Neural cell (in vitro differentiated cells): Measurements from ENCODE around the gene PRKAG2. TPM values are rescaled to one million over a fixed set of nuclear protein-coding genes. Genes with fewer than 3 reads are reported as not detected.

Experiments used
- H2AFZ ChIP-seq: fragments of 200-600, 300-800 bp; sonication (generic), shearing (Covaris generic); 2 replicates; pipeline ENCODE4 v1.6.0; 2014; ENCODE audit warnings: low read depth, mild to moderate bottlenecking, antibody characterized with exemption, low read length, moderate library complexity
- H3F3A ChIP-seq: fragments of 200-600 bp; shearing (Covaris generic); 2 replicates; pipeline ENCODE4 v1.6.1; 2016; ENCODE audit warnings: mild to moderate bottlenecking, moderate library complexity, mixed read lengths, antibody characterized with exemption, low read length; ENCODE audit not compliant: insufficient read depth, poor library complexity, severe bottlenecking
- H3K27ac ChIP-seq: fragments of 200-600, 300-800 bp; sonication (generic), shearing (Covaris generic); 2 replicates; pipeline ENCODE4 v1.5.1; 2014; ENCODE audit warnings: mild to moderate bottlenecking, low read length, moderate library complexity
- H3K27me3 ChIP-seq: fragments of 300-800, 200-600 bp; sonication (generic), shearing (Covaris generic); 2 replicates; pipeline ENCODE4 v1.6.0; 2014; ENCODE audit warnings: mild to moderate bottlenecking, low read depth, low read length, moderate library complexity; ENCODE audit not compliant: insufficient read depth
- H3K36me3 ChIP-seq: fragments of 300-800, 200-600 bp; sonication (generic), shearing (Covaris generic); 2 replicates; pipeline ENCODE4 v1.5.1; 2014; ENCODE audit warnings: mild to moderate bottlenecking, antibody characterized with exemption, low read length, moderate library complexity; ENCODE audit not compliant: insufficient read depth
- H3K4me2 ChIP-seq: fragments of 300-800, 200-600 bp; sonication (generic), shearing (Covaris generic); 2 replicates; pipeline ENCODE4 v1.6.0; 2014; ENCODE audit warnings: mild to moderate bottlenecking, low read length
- H3K4me3 ChIP-seq: fragments of 300-800, 200-600 bp; sonication (generic), shearing (Covaris generic); 2 replicates; pipeline ENCODE4 v1.5.1; 2014; ENCODE audit warnings: mild to moderate bottlenecking, low read length, moderate library complexity
- H3K79me2 ChIP-seq: fragments of 200-600 bp; shearing (Covaris generic); replicated peaks from 2 replicates; pipeline ENCODE4 v1.6.0; 2014; ENCODE audit warnings: mild to moderate bottlenecking, low read length, moderate library complexity; ENCODE audit not compliant: insufficient read depth
- H3K9ac ChIP-seq: fragments of 300-800, 200-600 bp; sonication (generic), shearing (Covaris generic); 2 replicates; pipeline ENCODE4 v1.6.1; 2016; ENCODE audit warnings: mild to moderate bottlenecking, low read length, mixed read lengths
- H3K9me2 ChIP-seq: fragments of 200-600 bp; shearing (Covaris generic); 2 replicates; pipeline ENCODE4 v1.6.1; 2016; ENCODE audit warnings: mild to moderate bottlenecking, low read length, mixed read lengths; ENCODE audit not compliant: insufficient read depth
- H3K9me3 ChIP-seq: fragments of 200-600, 300-800 bp; sonication (generic), shearing (Covaris generic); 2 replicates; pipeline ENCODE4 v1.6.1; 2016; ENCODE audit warnings: mild to moderate bottlenecking, mixed run types, low read length, moderate library complexity, mixed read lengths
- H4K20me1 ChIP-seq: fragments of 200-600 bp; shearing (Covaris generic); 2 replicates; pipeline ENCODE4 v1.6.1; 2016; ENCODE audit warnings: mild to moderate bottlenecking, mixed run types; ENCODE audit not compliant: insufficient read depth
- CTCF ChIP-seq: fragments of 450-650 bp; IDR thresholded peaks from 2 replicates; pipeline ENCODE4 v1.5.1; 2014; ENCODE audit warnings: antibody characterized with exemption, mild to moderate bottlenecking, moderate library complexity; ENCODE audit not compliant: poor library complexity, severe bottlenecking
- EP300 ChIP-seq: fragments of 450-650 bp; conservative IDR thresholded peaks from 2 replicates; pipeline ENCODE4 v1.6.1; 2014; ENCODE audit warnings: antibody characterized with exemption, mild to moderate bottlenecking, moderate library complexity; ENCODE audit not compliant: poor library complexity, severe bottlenecking
- EZH2 ChIP-seq: fragments of 200-600, 300-800 bp; shearing (Covaris generic), sonication (generic); IDR thresholded peaks from 2 replicates; pipeline ENCODE4 v1.6.1; 2014; ENCODE audit warnings: antibody characterized with exemption, low read length, borderline replicate concordance, mild to moderate bottlenecking; ENCODE audit not compliant: insufficient read depth, poor library complexity, severe bottlenecking
- MXI1 ChIP-seq: fragments of 450-650 bp; conservative IDR thresholded peaks from 2 replicates; pipeline ENCODE4 v1.6.1; 2014; ENCODE audit warnings: antibody characterized with exemption, mild to moderate bottlenecking; ENCODE audit not compliant: poor library complexity, severe bottlenecking
- POLR2AphosphoS5 ChIP-seq: IDR thresholded peaks from 2 replicates; pipeline ENCODE4 v1.6.1; 2012
- RAD21 ChIP-seq: fragments of 450-650 bp; conservative IDR thresholded peaks from 2 replicates; pipeline ENCODE4 v1.6.1; 2014; ENCODE audit warnings: antibody characterized with exemption, mild to moderate bottlenecking, moderate library complexity
- SMC3 ChIP-seq: fragments of 450-650 bp; conservative IDR thresholded peaks from 2 replicates; pipeline ENCODE4 v1.6.1; 2014; ENCODE audit warnings: antibody characterized with exemption, mild to moderate bottlenecking, moderate library complexity; ENCODE audit not compliant: poor library complexity
- TAF1 ChIP-seq: IDR thresholded peaks from 2 replicates; pipeline ENCODE4 v1.6.1; 2012; ENCODE audit warnings: low read depth
- polyA plus RNA-seq: library from polyadenylated mRNA; depleted of rRNA; stranded (reverse); fragments of >200 nt; gene quantifications from 2 replicates; pipeline ENCODE4 v1.2.3, GENCODE V29; 2014
- TF ChIP-seq, protein P1 (sequence below): IDR thresholded peaks from 2 replicates; pipeline ENCODE4 v1.6.1; 2012; ENCODE audit warnings: borderline replicate concordance

Gene PRKAG2
- polyA plus RNA-seq, 1 donor from 2014 or later = 22.9 TPM

DNA sequence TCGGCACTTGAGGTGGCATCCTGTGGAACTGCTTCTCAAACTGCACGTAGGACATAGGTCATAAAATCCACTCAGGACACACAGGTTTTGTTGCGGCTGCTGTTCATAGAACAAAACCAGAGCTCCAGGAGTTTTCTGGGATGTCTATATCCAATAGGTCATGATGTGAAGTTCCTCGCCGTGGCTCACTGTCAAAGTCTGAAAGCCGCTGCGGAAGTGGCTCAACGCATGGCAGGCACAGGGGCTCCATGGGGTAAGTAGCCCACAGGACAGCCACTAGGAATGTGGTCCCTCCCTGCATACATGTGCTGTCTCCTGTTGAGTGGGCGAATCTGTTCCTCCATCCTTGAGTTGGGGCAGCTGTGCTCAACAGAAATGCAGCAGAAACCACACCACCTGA is 72.2 kb downstream of the PRKAG2 start:
- Histone ChIP-seq H3K36me3 (no peaks in the 10 kb centered on the region), H3K4me3 (no peak overlapping the region), H3K9ac (no peak overlapping the region)

DNA sequence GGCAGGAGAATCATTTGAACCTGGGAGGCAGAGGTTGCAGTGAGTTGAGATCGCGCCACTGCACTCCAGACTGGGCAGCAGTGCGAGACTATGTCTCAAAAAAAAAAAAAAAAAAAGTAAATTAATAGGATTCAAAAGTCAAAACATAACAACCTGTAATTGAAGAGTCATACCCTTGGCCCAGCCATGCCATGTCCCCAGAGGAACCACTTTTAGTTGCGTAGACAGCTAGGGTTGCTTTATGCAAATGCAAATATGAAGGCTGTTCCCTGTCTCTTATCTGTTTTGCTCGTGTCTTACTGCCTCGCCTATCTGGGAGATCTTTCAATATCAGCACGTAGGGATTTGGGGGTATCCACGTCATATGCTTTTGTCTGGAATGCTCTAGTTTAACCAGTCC is 73.1 kb downstream of the PRKAG2 start:
- no peaks in the 10 kb centered on the region for H3F3A ChIP-seq
- H4K20me1 ChIP-seq = no peaks in the 10 kb centered on the region
- no peak overlapping the region for H3K4me3 ChIP-seq
- no peaks in the 10 kb centered on the region for H3K36me3 ChIP-seq
- TF ChIP-seq EZH2 = no peak
- no peaks in the 10 kb centered on the region for H3K9me3 ChIP-seq
- no peak overlapping the region for H3K4me2 ChIP-seq
- no peaks in the 10 kb centered on the region for H3K79me2 ChIP-seq
- no peak overlapping the region for H3K9ac ChIP-seq
- H3K27me3 ChIP-seq = no peaks in the 10 kb centered on the region
- H2AFZ ChIP-seq = no peak overlapping the region
- no peak overlapping the region for H3K27ac ChIP-seq
- H3K9me2 ChIP-seq = no peaks in the 10 kb centered on the region

More for the DNA sequence above, 72.2 kb downstream of the PRKAG2 start:
- Histone ChIP-seq H3K79me2 (no peaks in the 10 kb centered on the region), H3K4me2 (no peak overlapping the region), H2AFZ (no peak overlapping the region), H3K9me3 (no peaks in the 10 kb centered on the region), H3F3A (no peaks in the 10 kb centered on the region), H3K27me3 (no peaks in the 10 kb centered on the region), H3K27ac (no peak overlapping the region), H3K9me2 (no peaks in the 10 kb centered on the region), H4K20me1 (no peaks in the 10 kb centered on the region)
- TF ChIP-seq TAF1 (no peak), MXI1 (no peak), EP300 (no peak)
- TF ChIP-seq, protein P1, sequence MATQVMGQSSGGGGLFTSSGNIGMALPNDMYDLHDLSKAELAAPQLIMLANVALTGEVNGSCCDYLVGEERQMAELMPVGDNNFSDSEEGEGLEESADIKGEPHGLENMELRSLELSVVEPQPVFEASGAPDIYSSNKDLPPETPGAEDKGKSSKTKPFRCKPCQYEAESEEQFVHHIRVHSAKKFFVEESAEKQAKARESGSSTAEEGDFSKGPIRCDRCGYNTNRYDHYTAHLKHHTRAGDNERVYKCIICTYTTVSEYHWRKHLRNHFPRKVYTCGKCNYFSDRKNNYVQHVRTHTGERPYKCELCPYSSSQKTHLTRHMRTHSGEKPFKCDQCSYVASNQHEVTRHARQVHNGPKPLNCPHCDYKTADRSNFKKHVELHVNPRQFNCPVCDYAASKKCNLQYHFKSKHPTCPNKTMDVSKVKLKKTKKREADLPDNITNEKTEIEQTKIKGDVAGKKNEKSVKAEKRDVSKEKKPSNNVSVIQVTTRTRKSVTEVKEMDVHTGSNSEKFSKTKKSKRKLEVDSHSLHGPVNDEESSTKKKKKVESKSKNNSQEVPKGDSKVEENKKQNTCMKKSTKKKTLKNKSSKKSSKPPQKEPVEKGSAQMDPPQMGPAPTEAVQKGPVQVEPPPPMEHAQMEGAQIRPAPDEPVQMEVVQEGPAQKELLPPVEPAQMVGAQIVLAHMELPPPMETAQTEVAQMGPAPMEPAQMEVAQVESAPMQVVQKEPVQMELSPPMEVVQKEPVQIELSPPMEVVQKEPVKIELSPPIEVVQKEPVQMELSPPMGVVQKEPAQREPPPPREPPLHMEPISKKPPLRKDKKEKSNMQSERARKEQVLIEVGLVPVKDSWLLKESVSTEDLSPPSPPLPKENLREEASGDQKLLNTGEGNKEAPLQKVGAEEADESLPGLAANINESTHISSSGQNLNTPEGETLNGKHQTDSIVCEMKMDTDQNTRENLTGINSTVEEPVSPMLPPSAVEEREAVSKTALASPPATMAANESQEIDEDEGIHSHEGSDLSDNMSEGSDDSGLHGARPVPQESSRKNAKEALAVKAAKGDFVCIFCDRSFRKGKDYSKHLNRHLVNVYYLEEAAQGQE = no peak

DNA sequence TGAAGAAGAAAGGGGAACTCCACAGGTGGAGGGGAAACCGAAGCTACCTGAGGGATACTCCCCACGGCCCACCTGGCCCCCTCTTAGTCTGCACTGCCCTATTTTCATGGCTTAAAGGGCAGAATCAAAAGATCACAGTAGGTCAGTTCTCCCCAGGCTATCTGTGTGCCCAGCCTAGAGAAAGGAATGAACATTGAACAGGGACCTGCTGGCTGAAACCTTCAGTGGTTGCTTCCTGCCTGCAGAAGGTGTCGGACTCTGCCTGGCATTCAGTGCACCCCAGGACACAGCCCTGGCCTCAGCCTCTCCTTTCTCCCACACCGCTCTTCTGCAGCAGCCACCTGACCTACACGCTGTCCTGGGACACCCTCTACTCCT is 74.5 kb downstream of the PRKAG2 start:
- Histone ChIP-seq H2AFZ (no peak overlapping the region), H3F3A (no peaks in the 10 kb centered on the region), H3K9me2 (no peaks in the 10 kb centered on the region), H4K20me1 (no peaks in the 10 kb centered on the region), H3K4me3 (no peak overlapping the region), H3K9me3 (no peaks in the 10 kb centered on the region), H3K9ac (no peak overlapping the region), H3K27ac (no peak overlapping the region), H3K36me3 (no peaks in the 10 kb centered on the region), H3K27me3 (no peaks in the 10 kb centered on the region), H3K79me2 (no peaks in the 10 kb centered on the region), H3K4me2 (no peak overlapping the region)
- TF ChIP-seq CTCF (no peak), MXI1 (no peak), EP300 (no peak), RAD21 (no peak), TAF1 (no peak), POLR2AphosphoS5 (no peak), EZH2 (no peak), SMC3 (no peak)
- TF ChIP-seq, protein P1 = no peak
